Left lung (tissue), 10 donors: Measurements from ENCODE around the gene SPHK2. TPM values are rescaled to one million over a fixed set of nuclear protein-coding genes. Genes with fewer than 3 reads are reported as not detected.

Experiments
- ATAC-seq: fragments of 200-7000 bp; cut with Tn5 transposase; one replicate; pipeline ENCODE4 v1.9.1; 2020; ENCODE audit warnings: moderate library complexity
- DNase-seq, 4 donors: peaks; one replicate each; pipeline ENCODE4 v3.0.0-alpha.2; 2013 to 2020
- H3K27ac ChIP-seq, 2 donors: fragments of 200-600 bp; sonication (generic) in 1 of 2; one replicate each; pipeline versions ENCODE4 v1.5.0 to v1.8.0; 2020 to 2021
- H3K27me3 ChIP-seq, 2 donors: fragments of 200-600 bp; sonication (generic) in 1 of 2; one replicate each; pipeline versions ENCODE4 v1.5.0 to v1.8.0; 2020 to 2021
- H3K36me3 ChIP-seq, 2 donors: fragments of 200-600 bp; sonication (generic) in 1 of 2; one replicate each; pipeline versions ENCODE4 v1.5.0 to v1.8.0; 2020 to 2021
- H3K4me1 ChIP-seq, 2 donors: fragments of 200-600 bp; one replicate each; pipeline ENCODE4 v1.8.0; 2021
- H3K4me3 ChIP-seq, 2 donors: fragments of 200-600 bp; sonication (generic) in 1 of 2; one replicate each; pipeline versions ENCODE4 v1.5.0 to v1.8.0; 2020 to 2021; ENCODE audit warnings: mild to moderate bottlenecking in 1 of 2
- H3K9me3 ChIP-seq, 2 donors: fragments of 200-600 bp; sonication (generic) in 1 of 2; one replicate each; pipeline versions ENCODE4 v1.5.0 to v1.8.0; 2020 to 2021
- CTCF ChIP-seq, 2 donors: fragments of 200-600 bp; sonication (generic) in 1 of 2; IDR thresholded peaks; one replicate each; pipeline versions ENCODE4 v1.5.0 to v1.8.0; 2021; ENCODE audit warnings: antibody characterized with exemption in 2 of 2
- intact Hi-C, 2 donors: fragments of 100-400 bp; cut with DNase I; formaldehyde crosslinking; loops; one replicate each; pipeline versions ENCODE4 v1.11.2 to v1.14.2; 2022
- polyA plus RNA-seq, 6 donors: library from polyadenylated mRNA; unstranded; fragments of 120-200 nt; gene quantifications; one replicate each; pipeline ENCODE4 v1.2.1, GENCODE V29; 2013; ENCODE audit not compliant: insufficient read length in 6 of 6
- total RNA-seq, 2 donors: library from RNA; stranded (reverse); fragmentation: NEBNext Ultra II Directional; extraction: Animal tissue kit (Norgen Biotek cat#: 25700); gene quantifications; one replicate each; pipeline ENCODE4 v1.2.1, GENCODE V29; 2021
- donor health status: DM: no; HTN: yes; CAD: no.
- donor health status: DM: no; HTN: no; CAD: no.

The SPHK2 gene
- total and polyA plus RNA-seq, 8 donors = 10.2 to 27.5 (median 14.9) TPM

- TF ChIP-seq CTCF (IDR thresholded peaks at IDR 0.05) = no peak
Measured at GRCh38 chr19:48618278-48618915, 909 bp upstream of the SPHK2 start.

GRCh38 chr19:48619692-48620585, 633 bp downstream of the SPHK2 start:
- Histone ChIP-seq H3K4me3 (peak overlapping the region; percentile 75 to 87), H3K36me3 (peaks cover 0 to 34% of the 10 kb centered on the region in 2 donors), H3K9me3 (no peaks in the 10 kb centered on the region), H3K4me1 (peaks cover 20 to 83% of the 10 kb centered on the region in 2 donors), H3K27me3 (no peaks in the 10 kb centered on the region), H3K27ac (peak overlapping the region; percentile 92 to 94)
- no peak for TF ChIP-seq CTCF (IDR thresholded peaks at IDR 0.05)
- DNase-seq = peak in 1 of 4 donors; percentile 25
- ATAC-seq = no peak
- intact Hi-C loops = no loop called here

More at GRCh38 chr19:48618278-48618915, 909 bp upstream of the SPHK2 start:
- intact Hi-C loops = no loop called here
- H3K4me1 ChIP-seq = peaks cover 20 to 67% of the 10 kb centered on the region in 2 donors
- no peak for DNase-seq
- no peak for ATAC-seq
- peaks cover 0 to 40% of the 10 kb centered on the region in 2 donors for H3K36me3 ChIP-seq
- H3K27ac ChIP-seq = peak overlapping the region; percentile 92 to 94
- no peaks in the 10 kb centered on the region for H3K27me3 ChIP-seq
- peak overlapping the region; percentile 75 to 87 for H3K4me3 ChIP-seq
- H3K9me3 ChIP-seq = no peaks in the 10 kb centered on the region

- H3K4me1 ChIP-seq = peaks cover 4 to 54% of the 10 kb centered on the region in 2 donors
- H3K36me3 ChIP-seq = peaks cover 0 to 31% of the 10 kb centered on the region in 2 donors
- H3K9me3 ChIP-seq = no peaks in the 10 kb centered on the region
- DNase-seq = no peak
- intact Hi-C loops = no loop called here
- no peak for TF ChIP-seq CTCF (IDR thresholded peaks at IDR 0.05)
- H3K27me3 ChIP-seq = no peaks in the 10 kb centered on the region
- peak overlapping the region; percentile 69 to 80 for H3K27ac ChIP-seq
- peak overlapping the region in 1 of 2 donors; percentile 49 for H3K4me3 ChIP-seq
- no peak for ATAC-seq
Measured at GRCh38 chr19:48623556-48624066, 4.3 kb downstream of the SPHK2 start.

GRCh38 chr19:48624067-48624594, 4.8 kb downstream of the SPHK2 start:
- ATAC-seq = peak; percentile 86
- Histone ChIP-seq H3K4me3 (peak overlapping the region; percentile 27 to 49), H3K27me3 (no peaks in the 10 kb centered on the region), H3K36me3 (peaks cover 0 to 35% of the 10 kb centered on the region in 2 donors), H3K27ac (peak overlapping the region; percentile 69 to 80), H3K4me1 (peaks cover 4 to 54% of the 10 kb centered on the region in 2 donors), H3K9me3 (no peaks in the 10 kb centered on the region)
- DNase-seq = peak; percentile 95 to 99 (median 98)
- no peak for TF ChIP-seq CTCF (IDR thresholded peaks at IDR 0.05)
- intact Hi-C loops = no loop called here
